K562 (cell line): ENCODE data around the gene ZNF655. TPM values are rescaled to one million over a fixed set of nuclear protein-coding genes. Genes with fewer than 3 reads are reported as not detected.

Experiments used
- ATAC-seq: fragments of 200-7000 bp; cut with Tn5 transposase; 3 replicates; pipeline ENCODE4 v1.9.1; 2020; ENCODE audit warnings: moderate library complexity
- BruUV-seq: library from RNA; stranded (reverse); fragments of 400-500 nt; replicated peaks from 2 replicates; lab custom pipeline; 2021; lab: Mats Ljungman, UMichigan
- CTCF ChIA-PET: fragments of 300-600 bp; formaldehyde crosslinking; extraction: SDS; loops from one replicate; lab custom pipeline; 2021; ENCODE audit warnings: low intra/inter-chr PET ratio; lab: Yijun Ruan, JAX
- POLR2A ChIA-PET: fragments of 300-600, 350-650 bp; sonication (Branson Sonifier 250); formaldehyde crosslinking; extraction: SDS; loops from one replicate; lab custom pipeline; 2021; ENCODE audit warnings: antibody characterized with exemption, inconsistent platforms; lab: Yijun Ruan, JAX
- DNase-seq, 4 experiments: peaks; one replicate each; pipeline versions ENCODE4 v3.0.0 to v3.0.0-alpha.2; 2011 to 2018; ENCODE audit warnings: low spot score in 3 of 4, mixed read lengths in 3 of 4; ENCODE audit errors: extremely low read depth in 1 of 4
- FAIRE-seq: peaks from 2 replicates; lab custom pipeline; 2011; peaks lifted over from hg19 to GRCh38; lab: Jason Lieb, UNC
- H2AFZ ChIP-seq: 2 replicates; pipeline ENCODE4 v1.6.0; 2011; ENCODE audit warnings: low read depth, low read length, control low read depth, inconsistent platforms
- H3K27ac ChIP-seq: fragments of 200-600 bp; 3 replicates; pipeline ENCODE4 v1.8.0; 2011; ENCODE audit warnings: low read depth, mild to moderate bottlenecking, control low read depth, inconsistent platforms, low read length, moderate library complexity, mixed read lengths; ENCODE audit errors: extremely low read depth
- H3K27me3 ChIP-seq, 2 experiments: fragments of 300-600 bp in 1 of 2; 2 replicates in 1 of 2; 3 replicates in 1 of 2; pipeline versions ENCODE4 v1.6.0 to v1.8.0; 2011; ENCODE audit warnings: inconsistent platforms in 2 of 2, low read length in 2 of 2, mild to moderate bottlenecking in 1 of 2, mixed read lengths in 1 of 2, moderate library complexity in 1 of 2; ENCODE audit not compliant: control insufficient read depth in 2 of 2, insufficient read depth in 2 of 2
- H3K36me3 ChIP-seq: fragments of 300-600 bp; 3 replicates; pipeline ENCODE4 v1.8.0; 2011; ENCODE audit warnings: mild to moderate bottlenecking, low read length, inconsistent platforms; ENCODE audit not compliant: control insufficient read depth, insufficient read depth
- H3K4me1 ChIP-seq, 2 experiments: fragments of 200-600 bp in 1 of 2; replicated peaks in 1 of 2; 2 replicates in 1 of 2; 3 replicates in 1 of 2; pipeline versions ENCODE4 v1.5.1 to v1.8.0; 2011; ENCODE audit warnings: inconsistent platforms in 2 of 2, low read length in 2 of 2, mild to moderate bottlenecking in 1 of 2, mixed read lengths in 1 of 2, moderate library complexity in 1 of 2; ENCODE audit not compliant: control insufficient read depth in 2 of 2, insufficient read depth in 2 of 2
- H3K4me2 ChIP-seq: 2 replicates; pipeline ENCODE4 v1.6.1; 2011; ENCODE audit warnings: low read length, control low read depth, inconsistent platforms, mixed read lengths; ENCODE audit not compliant: insufficient read depth
- H3K4me3 ChIP-seq: fragments of 200-600 bp; sonication (generic), shearing (Covaris generic); 2 replicates; pipeline ENCODE4 v1.5.1; 2016; ENCODE audit warnings: control low read depth, inconsistent platforms
- H3K79me2 ChIP-seq: fragments of 200-600 bp; 3 replicates; pipeline ENCODE4 v1.8.0; 2011; ENCODE audit warnings: low read length, inconsistent platforms; ENCODE audit not compliant: control insufficient read depth, insufficient read depth
- H3K9ac ChIP-seq, 2 experiments: 2 replicates each; pipeline versions ENCODE4 v1.6.0 to v1.6.1; 2011; ENCODE audit warnings: low read depth in 2 of 2, low read length in 2 of 2, control low read depth in 1 of 2, inconsistent platforms in 1 of 2, mild to moderate bottlenecking in 1 of 2, mixed read lengths in 1 of 2; ENCODE audit not compliant: insufficient read depth in 1 of 2
- H3K9me1 ChIP-seq: one replicate; pipeline ENCODE4 v1.6.0; 2011; ENCODE audit warnings: inconsistent platforms, mild to moderate bottlenecking, low read length, moderate library complexity; ENCODE audit not compliant: control insufficient read depth, insufficient read depth
- H3K9me3 ChIP-seq: replicated peaks from 2 replicates; pipeline ENCODE4 v1.5.1; 2011; ENCODE audit warnings: low read depth, low read length, inconsistent platforms; ENCODE audit not compliant: control insufficient read depth, insufficient read depth
- H4K20me1 ChIP-seq: replicated peaks from 2 replicates; pipeline ENCODE4 v1.6.1; 2011; ENCODE audit warnings: low read length, inconsistent platforms, mixed read lengths; ENCODE audit not compliant: control insufficient read depth, insufficient read depth
- CCAR2 ChIP-seq: fragments of 200-400 bp; formaldehyde crosslinking; IDR thresholded peaks from 2 replicates; pipeline ENCODE4 v1.6.1; 2017; ENCODE audit warnings: mild to moderate bottlenecking, low read depth, low read length
- HIVEP1 ChIP-seq: fragments of 250-450 bp; sonication (Bioruptor Pico); IDR thresholded peaks from 2 replicates; pipeline ENCODE4 v1.4.0; 2020; ENCODE audit warnings: mild to moderate bottlenecking
- KLF1 ChIP-seq: fragments of 450-650 bp; IDR thresholded peaks from 2 replicates; pipeline ENCODE4 v1.6.1; 2016; ENCODE audit warnings: missing genetic modification characterization, missing compliant biosample characterization
- NFATC3 ChIP-seq: fragments of 450-650 bp; IDR thresholded peaks from 2 replicates; pipeline ENCODE4 v1.6.1; 2017; ENCODE audit warnings: mild to moderate bottlenecking
- NFXL1 ChIP-seq: fragments of 450-650 bp; formaldehyde crosslinking; IDR thresholded peaks from 2 replicates; pipeline ENCODE4 v1.4.0; 2021; ENCODE audit warnings: mild to moderate bottlenecking
- RHOXF2B ChIP-seq: fragments of 250-450 bp; sonication (Bioruptor Pico); conservative IDR thresholded peaks from 2 replicates; pipeline ENCODE4 v1.5.1; 2021
- SP2 ChIP-seq: IDR thresholded peaks from 2 replicates; pipeline ENCODE4 v1.6.1; 2011; ENCODE audit warnings: mild to moderate bottlenecking, low read depth, low read length, moderate library complexity; ENCODE audit not compliant: poor library complexity, severe bottlenecking; ENCODE audit errors: extremely low read depth
- THRB ChIP-seq: fragments of 450-650 bp; formaldehyde crosslinking; conservative IDR thresholded peaks from 2 replicates; pipeline ENCODE4 v1.4.0; 2022; ENCODE audit warnings: mild to moderate bottlenecking, missing genetic modification characterization
- ZBTB11 ChIP-seq, 3 experiments: fragments of 200-800 bp in 1 of 3; fragments of 250-450 bp in 1 of 3; fragments of 450-650 bp in 1 of 3; sonication (Bioruptor Pico) in 1 of 3; sonication (Bioruptor generic) in 1 of 3; formaldehyde crosslinking in 1 of 3; IDR thresholded peaks; 2 replicates each; pipeline versions ENCODE4 v1.6.1 to v1.8.0; 2016 to 2022; ENCODE audit warnings: mild to moderate bottlenecking in 2 of 3, missing genetic modification characterization in 2 of 3, missing compliant biosample characterization in 1 of 3, moderate library complexity in 1 of 3
- ZNF253 ChIP-seq: fragments of 250-450 bp; sonication (Bioruptor Pico); conservative IDR thresholded peaks from 2 replicates; pipeline ENCODE4 v1.6.1; 2021; ENCODE audit warnings: mild to moderate bottlenecking
- ZNF384 ChIP-seq: IDR thresholded peaks from 2 replicates; pipeline ENCODE4 v1.6.1; 2012; ENCODE audit warnings: low read depth, low read length, improper control_type of control experiment
- WGBS: fragments of 100-300 bp; shearing (Covaris generic); methylation state at CpG from one replicate; pipeline ENCODE4 v1.1.6; 2016; ENCODE audit warnings: low coverage, mixed read lengths; ENCODE audit not compliant: insufficient coverage; ENCODE audit errors: missing lambda C conversion rate; 5-methylcytosine and 5-hydroxymethylcytosine counted together
- in situ Hi-C: fragments of 300-500 bp; cut with MboI; formaldehyde crosslinking; loops from 4 replicates; pipeline ENCODE4 v1.15.0; 2018; ENCODE audit warnings: inconsistent platforms, mixed read lengths
- intact Hi-C: fragments of 100-400 bp; cut with micrococcal nuclease; formaldehyde crosslinking; loops from 2 replicates; pipeline ENCODE4 v1.14.2; 2022
- polyA plus RNA-seq, 8 experiments: library from polyadenylated mRNA; depleted of rRNA in 4 of 8; stranded (reverse) in 5 of 8; unstranded in 3 of 8; fragments of >200 nt; fragmentation: Nextera tagmentation in 2 of 8; fragmentation: Illumina TruSeq in 1 of 8; extraction: Ambion mirVana in 2 of 8; extraction: Trizol in 1 of 8; gene quantifications; 2 replicates each; pipeline versions ENCODE4 v1.2.1 to v1.2.3, GENCODE V29; 2011 to 2014; ENCODE audit warnings: inconsistent platforms in 1 of 8, missing spikeins in 1 of 8
- total RNA-seq, 7 experiments: library from RNA; depleted of rRNA in 6 of 7; stranded (reverse); fragments of >200 nt in 6 of 7; fragmentation: Illumina TruSeq in 2 of 7; extraction: Trizol in 2 of 7; gene quantifications; 2 replicates each; pipeline versions ENCODE4 v1.2.1 to v1.2.3, GENCODE V29; 2011 to 2021; ENCODE audit warnings: low replicate concordance in 1 of 7
- TF ChIP-seq, protein P1 (sequence below): fragments of 450-650 bp; IDR thresholded peaks from 2 replicates; pipeline ENCODE4 v1.6.1; 2016; ENCODE audit warnings: missing biosample characterization, missing genetic modification characterization
- TF ChIP-seq, protein P2 (sequence below): conservative IDR thresholded peaks from 2 replicates; pipeline ENCODE4 v1.6.1; 2011; ENCODE audit warnings: low read depth, mild to moderate bottlenecking, low read length; ENCODE audit not compliant: control insufficient read depth

ZNF655 gene
- total and polyA plus RNA-seq, 9 of the 15 experiments (the other 6 are each of a cell fraction or from before 2014, with no cell fraction given) = 25.7 to 130 (median 95.2) TPM

GRCh38 chr7:99541212-99541611 is 17.2 kb upstream of the ZNF655 start:
- POLR2A ChIA-PET = interaction anchor here (0.9 kb wide), 1 partner anchor 25 kb away, joined by 5 read pairs; no protein-coding TSS in a partner anchor
- Histone ChIP-seq H3K9me3 (peaks cover 6% of the 10 kb centered on the region), H2AFZ (no peak overlapping the region), H3K27me3 (no peaks in the 10 kb centered on the region), H3K4me1 (no peaks in the 10 kb centered on the region), H3K4me2 (no peak overlapping the region), H3K27ac (no peak overlapping the region), H3K9me1 (no peaks in the 10 kb centered on the region), H3K79me2 (no peaks in the 10 kb centered on the region), H3K4me3 (no peak overlapping the region), H3K9ac (no peak overlapping the region), H4K20me1 (no peaks in the 10 kb centered on the region), H3K36me3 (no peaks in the 10 kb centered on the region)
- intact Hi-C loops (no loop called here), in situ Hi-C loops (no loop called here)
- FAIRE-seq (no peak), ATAC-seq (no peak), DNase-seq (no peak)
- 38% methylated on average over 9 of the region's 9 CpGs for WGBS
- TF ChIP-seq ZNF384 (no peak), NFATC3 (no peak), NFXL1 (no peak), RHOXF2B (no peak), THRB (no peak), ZNF253 (no peak), KLF1 (tag) (no peak), HIVEP1 (CRISPR knock-in tag) (no peak), SP2 (no peak), ZBTB11 (CRISPR knock-in tag; IDR thresholded peaks at IDR 0.05) (no peak), CCAR2 (no peak)
- TF ChIP-seq, protein P1, sequence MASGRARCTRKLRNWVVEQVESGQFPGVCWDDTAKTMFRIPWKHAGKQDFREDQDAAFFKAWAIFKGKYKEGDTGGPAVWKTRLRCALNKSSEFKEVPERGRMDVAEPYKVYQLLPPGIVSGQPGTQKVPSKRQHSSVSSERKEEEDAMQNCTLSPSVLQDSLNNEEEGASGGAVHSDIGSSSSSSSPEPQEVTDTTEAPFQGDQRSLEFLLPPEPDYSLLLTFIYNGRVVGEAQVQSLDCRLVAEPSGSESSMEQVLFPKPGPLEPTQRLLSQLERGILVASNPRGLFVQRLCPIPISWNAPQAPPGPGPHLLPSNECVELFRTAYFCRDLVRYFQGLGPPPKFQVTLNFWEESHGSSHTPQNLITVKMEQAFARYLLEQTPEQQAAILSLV = no peak
- TF ChIP-seq, protein P2, sequence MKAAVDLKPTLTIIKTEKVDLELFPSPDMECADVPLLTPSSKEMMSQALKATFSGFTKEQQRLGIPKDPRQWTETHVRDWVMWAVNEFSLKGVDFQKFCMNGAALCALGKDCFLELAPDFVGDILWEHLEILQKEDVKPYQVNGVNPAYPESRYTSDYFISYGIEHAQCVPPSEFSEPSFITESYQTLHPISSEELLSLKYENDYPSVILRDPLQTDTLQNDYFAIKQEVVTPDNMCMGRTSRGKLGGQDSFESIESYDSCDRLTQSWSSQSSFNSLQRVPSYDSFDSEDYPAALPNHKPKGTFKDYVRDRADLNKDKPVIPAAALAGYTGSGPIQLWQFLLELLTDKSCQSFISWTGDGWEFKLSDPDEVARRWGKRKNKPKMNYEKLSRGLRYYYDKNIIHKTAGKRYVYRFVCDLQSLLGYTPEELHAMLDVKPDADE = no peak
- BruUV-seq = no TSS peak
- CTCF ChIA-PET = interaction anchor here (0.7 kb wide), 1 partner anchor 143 kb away, joined by 7 read pairs; no protein-coding TSS in a partner anchor
